ENCODE measurements around the gene QRFP.
"Not testable (repeated sequence)": the region's sequence is repeated elsewhere in the genome, so short reads cannot be mapped to it uniquely, and the experiment has no call there.

QRFP gene

DNA sequence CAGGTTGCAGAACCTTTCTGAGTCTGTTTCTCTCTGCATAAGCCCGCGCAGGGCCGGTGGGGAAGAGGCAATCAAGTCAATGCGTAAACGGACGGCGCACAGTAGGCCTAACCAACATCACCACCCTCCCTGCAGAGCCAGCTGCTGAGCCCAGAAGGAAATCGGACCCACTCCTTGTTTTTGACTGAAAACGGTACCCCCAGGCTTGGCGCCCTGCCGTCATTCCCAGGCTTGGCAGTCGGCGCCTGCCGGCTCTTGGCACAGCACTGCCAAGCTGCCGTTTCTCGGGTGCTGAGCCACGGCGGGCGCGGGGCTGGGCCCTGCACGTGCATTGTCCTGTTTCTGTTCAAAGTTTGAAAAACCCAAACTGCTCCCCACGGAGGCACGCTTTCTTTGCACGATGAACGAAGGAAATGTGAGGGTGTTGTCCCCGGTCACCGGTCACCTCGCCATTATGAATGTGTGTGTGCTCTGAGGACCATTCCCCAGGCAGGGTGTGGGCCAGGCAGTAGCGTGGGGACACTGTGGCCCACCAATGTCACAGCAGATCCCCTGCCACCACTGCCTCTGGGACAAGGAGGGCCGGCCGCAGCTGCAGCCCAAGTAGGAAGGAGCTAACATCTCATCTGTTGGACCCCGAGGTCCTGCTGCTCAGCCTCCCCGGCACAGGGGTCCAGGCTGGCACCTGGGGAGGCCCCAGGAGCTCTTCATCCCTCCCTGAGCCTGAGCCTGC lies 22.4 kb upstream of the QRFP start:
- DNase-seq = no peak

DNA sequence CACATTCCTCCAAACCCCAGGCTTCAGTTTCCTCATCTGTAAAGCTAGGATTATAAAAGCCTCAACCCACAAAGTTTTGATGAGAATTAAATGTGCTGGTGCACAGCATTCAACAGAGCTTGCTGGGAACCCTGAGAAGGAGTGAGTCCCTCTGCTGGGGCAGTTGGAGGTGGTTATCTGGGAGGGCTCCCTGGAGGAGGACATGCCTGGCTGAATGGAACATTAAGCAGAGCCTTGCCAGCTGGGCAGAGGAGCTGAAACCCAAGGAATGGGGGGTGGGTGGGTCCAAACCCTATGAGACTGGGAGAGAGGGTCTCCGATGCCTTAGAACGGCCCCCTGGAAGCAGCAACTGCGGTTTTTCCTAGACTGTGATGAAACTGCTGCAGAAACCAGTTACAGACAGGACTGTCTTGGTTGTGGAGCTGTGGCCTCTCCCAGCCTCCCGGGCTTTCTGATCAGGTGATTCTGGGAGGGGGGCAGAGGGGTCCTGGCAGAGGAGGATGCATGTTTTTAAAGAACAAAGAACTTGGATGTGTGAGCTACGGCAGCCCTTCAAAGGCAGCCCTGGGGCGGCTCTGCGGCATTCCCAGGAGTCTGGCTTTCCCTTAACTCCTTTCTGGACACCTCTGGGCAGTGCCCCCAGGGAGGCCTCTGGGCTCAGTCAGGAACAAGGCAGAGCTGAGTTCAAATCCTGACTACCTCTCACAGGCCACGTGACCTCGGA lies 21.7 kb upstream of the QRFP start:
- DNase-seq = no peak

DNA sequence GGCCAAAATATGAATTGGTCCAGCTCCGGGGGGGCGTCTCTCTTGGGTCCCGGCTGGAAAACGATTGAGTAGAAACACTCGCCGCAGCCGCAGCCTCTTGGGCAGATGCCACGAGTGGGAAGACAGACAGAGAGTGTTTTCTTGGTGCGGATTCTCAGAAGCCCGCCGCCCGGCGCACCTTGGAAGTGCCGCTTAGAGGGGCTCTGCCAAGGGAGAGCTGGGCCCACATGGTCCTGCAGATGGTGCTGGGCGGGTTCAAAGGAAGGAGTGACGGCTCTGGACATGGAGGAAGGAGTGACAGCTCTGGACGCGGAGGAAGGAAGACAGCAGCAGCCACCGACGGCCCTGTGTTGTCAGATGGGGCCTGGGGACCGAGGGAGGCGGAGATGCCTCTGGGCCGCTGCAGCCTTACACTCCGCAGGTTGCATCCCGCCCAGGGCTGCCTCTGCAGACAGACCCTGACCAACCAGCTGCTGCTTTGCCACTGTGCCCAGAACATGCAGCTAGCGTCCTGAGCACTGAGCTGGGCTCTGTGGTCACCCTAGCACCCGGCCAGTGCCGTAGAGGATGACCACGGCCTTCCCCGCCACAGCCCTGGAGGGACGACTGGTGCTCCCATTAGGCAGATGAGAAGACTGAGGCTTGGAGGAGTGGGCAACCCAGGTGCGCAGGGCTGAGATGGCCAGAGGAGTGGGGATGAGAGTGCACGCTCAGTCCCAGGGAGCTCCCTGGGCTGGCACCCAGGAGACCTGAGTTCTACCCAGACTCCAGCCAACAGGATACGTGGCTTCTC lies 20.8 kb upstream of the QRFP start:
- DNase-seq = no peak

DNA sequence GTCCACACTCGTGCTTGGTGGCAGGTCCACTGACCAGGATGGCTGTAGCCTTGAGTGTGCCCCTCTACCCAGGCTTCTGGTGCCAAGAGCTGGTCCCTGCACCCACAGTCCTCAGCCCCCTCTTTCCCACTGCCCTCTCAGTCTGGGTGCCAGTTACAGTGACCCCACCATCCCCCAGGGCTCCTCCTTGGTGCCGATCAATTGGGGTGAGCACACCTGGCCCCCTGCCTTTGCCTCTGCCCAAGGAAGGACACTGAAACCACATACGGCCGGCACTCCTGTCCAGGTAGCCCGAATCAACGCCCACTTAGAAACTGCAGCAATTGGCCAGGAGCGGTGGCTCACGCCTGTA lies 18.5 kb upstream of the QRFP start:
- DNase-seq = no peak

DNA sequence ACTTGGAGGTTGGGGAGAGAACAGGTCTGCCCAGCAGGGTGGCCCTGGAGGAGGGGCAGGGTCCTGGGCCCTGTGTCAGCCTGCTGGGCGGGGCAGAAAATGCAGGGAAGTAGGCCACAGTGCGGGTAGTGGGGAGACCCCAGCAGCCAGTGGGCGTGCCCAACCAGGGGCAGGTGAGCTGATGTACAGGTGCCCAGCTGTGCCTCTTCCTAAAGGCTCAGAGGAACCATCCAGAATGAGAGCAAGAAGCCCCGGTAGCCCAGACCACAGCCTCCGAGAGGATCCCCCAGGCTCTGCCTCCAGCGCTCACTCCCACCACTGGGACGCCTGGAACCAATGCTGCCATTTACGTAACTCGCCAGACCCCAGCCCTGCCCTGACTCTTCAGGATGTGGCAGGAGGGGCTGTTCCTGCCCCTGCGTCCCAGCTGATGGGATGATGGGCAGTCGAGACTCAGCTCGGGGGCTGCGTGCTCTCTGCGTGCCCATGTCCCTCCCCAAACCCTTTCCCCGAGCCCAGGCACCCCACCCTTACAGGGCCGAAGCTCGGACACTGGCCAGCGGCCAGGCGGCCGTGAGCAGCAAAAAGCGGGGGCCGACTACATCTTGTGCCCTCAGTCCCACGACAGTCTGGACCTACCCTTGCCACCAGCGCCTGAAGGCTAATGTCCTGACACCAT lies 17.9 kb upstream of the QRFP start:
- DNase-seq = no peak

DNA sequence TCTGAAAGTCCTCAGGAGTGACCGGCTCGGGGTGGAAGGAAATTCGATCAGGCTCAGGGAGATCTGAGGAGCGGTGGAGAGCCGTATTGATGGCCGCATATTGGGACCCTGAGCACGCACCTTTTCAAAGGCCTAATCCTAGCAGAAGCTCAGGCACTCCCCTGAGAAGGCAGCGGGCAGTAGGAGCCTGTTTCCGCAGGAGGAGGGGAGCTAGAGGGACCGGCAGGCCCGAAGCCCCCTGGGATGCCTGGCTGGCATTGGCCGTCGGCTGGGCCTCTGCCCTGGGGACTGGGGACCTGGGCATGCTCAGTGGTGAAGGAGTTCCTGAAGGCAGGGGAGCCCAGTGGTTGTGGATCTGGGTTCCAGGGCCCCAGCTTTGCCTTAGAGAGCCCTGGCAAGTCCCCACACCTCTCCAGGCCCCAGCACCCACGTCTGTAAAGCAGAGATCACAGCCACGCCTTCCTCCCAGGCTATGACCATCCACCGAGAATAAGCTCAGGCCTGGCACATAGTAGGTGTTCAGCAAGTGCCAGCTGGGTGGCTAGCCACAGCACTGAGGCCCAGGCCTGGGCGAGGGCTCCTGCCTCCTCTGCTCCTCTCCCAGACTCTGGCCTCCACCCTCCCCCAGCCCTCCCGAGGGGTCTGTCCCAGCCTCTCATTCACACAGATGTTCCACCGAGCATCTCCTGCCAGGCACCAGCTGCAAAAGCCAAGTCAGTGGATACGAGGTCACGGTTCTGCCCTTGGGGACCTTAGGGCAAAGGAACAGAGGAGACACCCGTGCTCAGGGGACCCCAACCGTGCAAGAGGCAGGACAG lies 17.2 kb upstream of the QRFP start:
- DNase-seq = no peak

DNA sequence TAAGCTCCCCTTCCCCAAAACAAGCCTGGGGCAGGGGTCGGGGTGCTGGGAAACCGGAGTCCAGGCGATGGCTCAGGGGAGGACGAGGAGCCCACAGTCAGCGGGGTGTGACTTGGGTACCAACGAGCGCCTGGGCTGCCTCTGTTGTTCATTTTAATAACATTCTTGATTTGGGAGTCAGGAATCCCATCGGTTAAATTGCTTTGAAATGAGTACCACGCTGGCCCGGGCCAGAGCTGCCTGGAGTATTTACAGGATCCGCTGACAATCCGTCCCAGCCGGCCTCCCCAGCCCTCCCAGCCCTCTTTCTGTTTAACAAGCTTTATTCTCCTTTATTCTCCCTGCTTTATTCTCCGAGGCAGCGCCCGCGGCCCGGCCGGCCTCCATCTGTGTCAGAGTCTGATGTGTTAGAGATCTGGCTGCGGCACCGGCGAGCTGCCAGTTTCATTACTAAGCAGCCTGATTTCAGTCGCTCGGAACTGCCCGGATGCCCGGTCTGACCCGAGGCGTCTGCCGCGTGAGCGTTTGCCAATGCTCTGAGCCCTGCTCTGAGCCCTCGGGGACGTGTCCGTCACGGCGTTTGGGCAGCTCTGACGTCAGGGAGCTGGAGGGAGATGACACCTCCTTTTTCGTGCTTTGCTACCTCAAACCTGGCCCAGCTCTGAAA lies 16.5 kb upstream of the QRFP start:
- DNase-seq = no peak

DNA sequence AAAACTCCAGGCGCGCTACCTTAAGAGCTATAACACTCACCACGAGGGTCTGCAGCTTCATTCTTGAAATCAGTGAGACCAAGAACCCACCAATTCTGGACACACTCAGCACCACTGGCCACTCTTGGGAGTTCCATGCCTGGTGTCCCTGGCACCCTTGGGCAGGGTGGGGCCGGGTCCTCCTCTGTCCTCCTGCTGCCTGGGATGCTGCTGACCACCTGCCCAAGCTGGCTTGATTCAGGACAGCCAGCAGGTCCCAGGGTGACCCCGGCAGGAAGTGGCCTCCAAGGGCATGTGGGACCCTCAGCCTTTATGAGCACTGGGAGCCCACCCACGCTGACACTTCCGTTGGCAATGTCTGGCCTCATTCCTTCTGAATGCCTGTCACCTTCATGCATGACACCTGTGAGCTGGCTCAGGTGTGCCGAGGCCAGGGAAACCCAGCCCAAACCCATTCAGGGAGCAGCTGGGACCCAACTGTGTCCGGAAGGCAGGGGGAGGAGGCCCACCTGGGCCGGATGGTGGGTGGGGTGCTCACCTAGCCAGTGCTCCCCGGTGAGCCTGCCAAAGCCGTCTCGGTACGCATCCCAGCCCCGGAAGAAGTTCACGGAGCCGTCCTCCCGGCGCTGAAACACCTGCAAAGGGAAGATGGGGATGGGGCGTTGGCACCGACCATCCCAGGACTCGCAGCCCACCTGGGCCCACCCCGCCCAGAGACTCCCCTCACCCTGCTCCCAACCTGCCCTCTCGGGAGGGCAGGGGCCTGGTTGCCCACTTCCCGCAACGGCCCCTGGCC lies 14.8 kb upstream of the QRFP start:
- DNase-seq = no peak

DNA sequence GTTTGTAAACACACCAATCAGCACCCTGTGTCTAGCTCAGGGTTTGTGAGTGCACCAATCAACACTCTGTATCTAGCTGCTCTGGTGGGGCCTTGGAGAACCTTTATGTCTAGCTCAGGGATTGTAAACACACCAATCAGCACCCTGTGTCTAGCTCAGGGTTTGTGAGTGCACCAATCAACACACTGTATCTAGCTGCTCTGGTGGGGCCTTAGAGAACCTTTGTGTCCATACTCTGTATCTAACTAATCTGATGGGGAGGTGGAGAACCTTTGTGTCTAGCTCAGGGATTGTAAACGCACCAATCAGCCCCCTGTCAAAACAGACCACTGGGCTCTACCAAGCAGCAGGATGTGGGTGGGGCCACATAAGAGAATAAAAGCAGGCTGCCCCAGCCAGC lies 14.1 kb upstream of the QRFP start:
- DNase-seq = not testable (repeated sequence)

DNA sequence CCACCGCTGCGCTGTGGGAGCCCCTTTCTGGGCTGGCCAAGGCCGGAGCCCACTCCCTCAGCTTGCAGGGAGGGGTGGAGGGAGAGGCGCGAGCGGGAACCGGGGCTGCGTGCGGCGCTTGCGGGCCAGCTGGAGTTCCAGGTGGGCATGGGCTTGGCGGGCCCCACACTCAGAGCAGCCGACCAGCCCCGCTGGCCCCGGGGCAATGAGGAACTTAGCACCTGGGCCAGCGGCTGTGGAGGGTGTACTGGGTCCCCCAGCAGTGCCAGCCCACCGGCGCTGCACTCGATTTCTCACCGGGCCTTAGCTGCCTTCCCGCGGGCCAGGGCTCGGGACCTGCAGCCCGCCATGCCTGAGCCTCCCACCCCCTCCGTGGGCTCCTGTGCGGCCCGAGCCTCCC lies 13.4 kb upstream of the QRFP start:
- DNase-seq = not testable (repeated sequence)

DNA sequence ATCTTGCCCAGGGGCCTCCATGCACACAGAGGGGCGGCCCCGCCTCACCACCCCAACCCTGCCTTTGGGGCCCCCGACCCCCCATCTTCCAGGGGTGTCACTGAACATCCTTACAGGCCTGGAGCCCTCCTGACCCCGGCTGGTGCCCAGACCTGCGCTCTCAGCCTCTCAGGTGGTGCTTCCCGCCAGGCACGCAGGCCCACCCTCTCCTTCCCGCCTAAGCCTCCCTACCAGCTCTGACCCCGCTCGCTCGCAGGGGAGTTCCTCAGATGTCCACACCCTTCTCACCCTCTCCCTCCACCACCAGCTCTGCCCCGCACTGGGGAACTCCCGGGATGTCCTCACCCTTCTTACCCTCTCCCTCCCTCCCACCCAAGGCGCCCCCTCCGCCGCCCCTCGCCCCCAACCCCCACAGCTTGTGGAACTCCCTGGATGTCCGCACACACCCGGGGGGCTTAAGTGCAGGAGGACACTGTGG lies 12.3 kb upstream of the QRFP start:
- no peak for DNase-seq

DNA sequence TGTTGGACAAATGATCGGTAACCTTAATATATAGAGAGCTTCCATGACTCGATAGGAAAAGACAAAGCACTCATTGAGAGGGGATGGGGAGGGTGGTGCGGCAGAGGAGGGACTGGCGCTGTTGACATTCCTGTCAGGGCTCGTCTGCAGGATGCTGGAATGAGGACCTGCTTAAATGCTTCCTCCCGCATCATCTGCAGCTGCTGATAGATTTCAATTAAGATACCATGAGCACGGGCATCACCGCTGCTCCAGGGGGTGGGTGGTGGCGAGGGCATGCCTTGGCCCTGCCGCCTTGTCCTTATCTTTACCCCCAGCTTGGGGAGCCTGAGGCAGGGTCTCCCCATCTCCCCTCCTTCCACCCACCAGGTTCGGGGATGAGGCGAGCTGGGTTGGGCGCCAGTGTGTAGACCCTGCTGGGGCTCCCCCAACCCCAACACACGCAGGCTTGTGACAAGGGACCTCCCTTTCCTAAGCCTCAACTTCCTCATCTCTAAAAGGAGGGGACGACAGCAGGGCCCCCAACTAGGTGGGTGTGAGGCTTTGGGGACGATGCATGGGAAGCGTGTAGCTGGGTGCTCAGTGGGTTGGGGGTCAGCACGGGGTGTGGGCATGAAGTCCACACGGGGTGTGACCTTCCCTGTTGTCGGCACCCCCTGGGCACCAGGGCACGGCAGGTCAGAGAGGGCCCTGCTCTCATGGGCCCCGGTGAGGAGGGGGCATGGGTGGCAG lies 11.7 kb upstream of the QRFP start:
- DNase-seq = no peak

DNA sequence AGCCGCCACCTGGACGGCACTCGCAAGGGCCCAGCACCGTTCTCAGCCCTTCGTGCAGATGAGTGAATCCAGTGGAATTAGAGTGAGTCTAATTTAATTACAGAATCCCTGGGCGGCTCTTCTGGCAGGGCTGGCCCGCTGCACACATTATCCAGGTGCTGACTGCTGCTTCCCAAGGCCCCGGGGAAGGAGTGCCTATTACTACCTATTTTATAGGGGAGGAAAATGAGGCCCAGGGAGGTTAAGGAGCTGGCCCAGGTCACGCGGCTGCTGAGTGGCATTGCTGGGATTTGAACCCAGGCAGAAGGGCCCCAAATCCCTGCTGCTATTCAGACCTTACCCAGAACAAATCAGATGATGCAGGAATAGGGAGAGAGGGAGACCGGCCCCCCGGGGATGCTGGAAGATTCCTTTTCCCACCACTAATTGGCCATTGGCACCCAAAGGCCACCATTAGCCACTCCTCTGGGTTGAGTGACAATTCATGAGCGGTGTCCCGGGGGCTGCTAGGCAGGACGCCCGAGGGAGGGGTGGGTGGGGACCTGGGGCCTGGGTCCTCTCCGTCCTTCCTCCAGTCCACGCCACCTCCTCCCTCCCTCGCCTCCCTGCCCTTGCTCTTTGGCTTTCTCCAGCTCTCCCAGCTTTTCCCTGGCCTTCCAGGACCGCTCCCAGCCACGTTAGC lies 10.3 kb upstream of the QRFP start:
- DNase-seq = no peak

DNA sequence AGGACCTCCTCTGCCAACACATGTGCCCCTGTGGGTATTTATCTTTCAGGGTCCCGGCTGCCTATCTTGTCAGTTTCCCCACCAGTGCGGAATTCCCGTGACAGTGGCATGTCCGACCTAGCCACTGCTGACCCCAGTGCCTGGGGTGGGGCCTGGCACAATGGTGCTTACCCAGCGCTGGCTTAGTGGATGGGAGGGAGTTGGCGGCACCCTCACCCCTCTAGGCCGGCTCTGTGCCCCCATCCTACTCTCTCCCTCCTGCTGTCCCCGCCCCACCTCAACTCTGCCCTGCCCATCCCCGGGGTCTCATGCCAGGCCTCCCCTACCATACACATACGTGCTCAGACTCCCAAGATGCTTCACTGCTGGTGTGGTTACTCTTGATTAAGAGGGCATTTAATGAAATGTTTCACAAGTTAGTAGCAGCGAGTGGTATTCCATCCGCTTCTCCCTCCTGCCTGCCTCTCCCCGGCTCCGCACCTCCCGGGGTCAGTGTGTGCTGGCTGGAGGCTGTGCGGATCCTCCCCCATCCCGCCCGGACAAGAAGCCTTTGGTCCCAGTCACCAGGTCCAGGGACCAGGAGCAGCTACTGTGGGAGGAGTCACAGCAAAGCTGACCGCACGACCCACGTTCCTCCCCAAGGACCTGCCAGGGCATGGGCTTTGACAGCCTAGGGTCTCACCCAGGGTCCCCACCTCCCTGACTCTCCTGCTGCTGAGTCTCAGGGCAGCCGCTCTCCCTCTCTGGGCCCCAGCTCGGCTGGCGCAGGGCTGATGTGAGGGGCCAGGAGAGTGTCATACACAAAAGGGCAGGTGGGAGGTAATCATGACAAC lies 9.5 kb upstream of the QRFP start:
- DNase-seq = no peak

DNA sequence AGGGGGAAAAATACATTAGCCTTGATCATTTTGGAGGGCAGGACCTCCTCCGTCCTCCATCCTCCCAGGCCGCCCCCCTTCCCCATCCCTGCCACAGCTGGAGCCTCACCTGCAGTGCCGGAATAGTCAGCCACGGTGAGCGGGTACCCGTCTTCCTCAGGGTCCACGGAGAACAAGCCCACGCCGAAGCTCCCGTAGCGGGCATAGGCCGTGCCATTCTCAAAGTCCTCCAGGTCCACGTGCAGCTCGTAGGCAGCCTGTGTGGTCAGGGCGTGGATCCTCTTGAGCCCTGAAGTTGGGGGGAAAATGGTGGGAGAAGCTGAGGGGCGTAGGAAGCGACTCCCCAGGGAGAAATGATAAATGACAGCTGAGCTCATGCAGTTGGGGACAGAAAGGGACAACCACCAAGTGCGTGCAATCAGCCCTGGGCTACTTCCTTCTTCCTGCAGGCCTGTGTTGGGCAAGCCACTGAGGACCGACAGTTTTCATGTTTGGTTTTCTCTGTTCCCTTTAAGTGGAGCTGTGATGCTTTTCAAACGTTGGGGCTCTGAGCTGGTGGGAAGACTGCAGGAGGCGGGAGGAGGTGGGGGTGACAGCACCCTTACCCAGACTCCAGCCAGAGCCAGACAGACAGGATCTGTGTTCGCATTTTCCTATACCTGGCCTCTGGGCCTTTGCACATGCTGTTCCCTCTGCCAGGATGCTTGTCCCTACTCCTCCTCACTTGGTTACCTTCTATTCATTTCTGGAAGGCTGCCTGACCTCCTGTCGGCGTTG lies 8.7 kb upstream of the QRFP start:
- no peak for DNase-seq

DNA sequence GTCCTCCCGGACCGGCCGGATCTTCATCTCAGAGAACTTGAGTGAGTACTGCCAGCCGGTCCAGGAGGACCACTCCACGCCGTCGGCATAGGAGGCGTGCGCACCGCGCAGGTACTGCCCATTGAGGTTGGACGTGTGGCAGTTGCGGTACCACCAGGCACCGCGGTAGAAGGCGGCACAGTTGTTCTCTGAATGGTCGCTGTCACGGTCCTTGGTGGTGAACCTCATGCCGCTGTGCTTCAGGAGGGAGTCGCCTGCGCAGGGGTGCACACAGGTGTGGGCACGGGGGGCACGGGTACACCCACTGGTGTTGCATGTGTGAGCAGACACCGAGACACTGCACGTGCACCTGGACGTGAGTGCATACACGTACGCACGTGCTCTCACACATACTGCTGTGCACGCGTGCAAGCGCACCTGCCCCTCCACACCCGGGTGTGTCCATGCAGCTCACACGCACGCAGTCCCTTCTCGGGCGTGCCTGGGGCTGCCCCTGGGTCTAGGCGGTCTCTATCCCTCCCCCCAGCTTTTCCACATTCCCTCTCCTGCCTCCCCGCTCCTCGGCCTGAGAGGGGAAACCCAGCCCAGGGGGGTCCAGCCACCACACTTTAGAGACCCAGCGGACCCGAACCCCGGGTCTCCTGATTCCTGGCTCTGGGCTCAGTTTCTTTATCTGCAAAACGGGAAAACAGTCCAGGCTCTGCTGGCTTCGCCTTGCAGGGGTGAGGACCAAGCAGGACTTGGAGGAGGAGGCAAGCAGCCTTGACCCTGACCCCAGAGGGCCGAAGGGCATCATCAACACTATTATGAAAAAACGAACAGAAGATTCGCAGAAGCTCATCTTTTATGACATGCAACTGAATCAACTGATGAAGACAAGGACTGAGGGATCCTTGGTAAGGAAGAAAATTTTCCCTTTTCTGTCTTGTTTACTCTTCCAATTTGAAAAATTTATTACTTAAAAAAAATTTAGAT lies 7.7 kb upstream of the QRFP start:
- DNase-seq = no peak
